Endothelial cell of umbilical vein (primary cell): ENCODE results near the gene MDFI. TPM values are rescaled to one million over a fixed set of nuclear protein-coding genes. Genes with fewer than 3 reads are reported as not detected.

Experiments
- BruUV-seq: library from RNA; stranded (reverse); fragments of 400-500 nt; replicated peaks from 2 replicates; lab custom pipeline; 2021; lab: Mats Ljungman, UMichigan
- CTCF ChIA-PET: fragments of 300-600, 350-600 bp; sonication (Branson Sonifier 250); formaldehyde crosslinking; loops from one replicate; lab custom pipeline; 2021; ENCODE audit warnings: antibody characterized with exemption, inconsistent platforms; lab: Charles Lee
- POLR2A ChIA-PET: fragments of 300-600, 350-600 bp; sonication (Branson Sonifier 250); formaldehyde crosslinking; loops from one replicate; lab custom pipeline; 2021; ENCODE audit warnings: antibody characterized with exemption, inconsistent platforms; lab: Charles Lee
- DNase-seq: peaks from one replicate; pipeline ENCODE4 v3.0.0-alpha.2; 2011; ENCODE audit warnings: low read depth, low spot score
- FAIRE-seq: peaks from 2 replicates; lab custom pipeline; 2011; peaks lifted over from hg19 to GRCh38; lab: Jason Lieb, UNC
- H2AFZ ChIP-seq: 2 replicates; pipeline ENCODE4 v1.6.0; 2012; ENCODE audit warnings: low read depth, low read length, control low read depth, inconsistent platforms
- H3K27ac ChIP-seq: 2 replicates; pipeline ENCODE4 v1.5.1; 2011; ENCODE audit warnings: low read depth, mild to moderate bottlenecking, control low read depth, low read length, moderate library complexity; ENCODE audit not compliant: insufficient read depth
- H3K27me3 ChIP-seq, 2 experiments: 2 replicates each; pipeline versions ENCODE4 v1.6.0 to v1.6.1; 2011; ENCODE audit warnings: low read length in 2 of 2, mixed read lengths in 1 of 2; ENCODE audit not compliant: control insufficient read depth in 2 of 2, insufficient read depth in 2 of 2
- H3K36me3 ChIP-seq, 2 experiments: 2 replicates in 1 of 2; 3 replicates in 1 of 2; pipeline ENCODE4 v1.5.1; 2011; ENCODE audit warnings: low read length in 2 of 2, mild to moderate bottlenecking in 1 of 2, moderate library complexity in 1 of 2; ENCODE audit not compliant: control insufficient read depth in 2 of 2, insufficient read depth in 2 of 2; ENCODE audit errors: extremely low read depth in 1 of 2
- H3K4me1 ChIP-seq: 3 replicates; pipeline ENCODE4 v1.5.1; 2011; ENCODE audit warnings: mild to moderate bottlenecking, low read length; ENCODE audit not compliant: control insufficient read depth, insufficient read depth; ENCODE audit errors: extremely low read depth
- H3K4me2 ChIP-seq: 2 replicates; pipeline ENCODE4 v1.6.1; 2011; ENCODE audit warnings: low read length, control low read depth, mixed read lengths; ENCODE audit not compliant: insufficient read depth
- H3K4me3 ChIP-seq, 3 experiments: fragments of 200-600 bp in 1 of 3; sonication (generic), shearing (Covaris generic) in 1 of 3; replicated peaks in 1 of 3; 2 replicates each; pipeline ENCODE4 v1.5.1; 2011 to 2016; ENCODE audit warnings: control low read depth in 3 of 3, low read length in 3 of 3, mild to moderate bottlenecking in 2 of 3, inconsistent platforms in 1 of 3, low read depth in 1 of 3, moderate library complexity in 1 of 3; ENCODE audit not compliant: insufficient read depth in 1 of 3
- H3K79me2 ChIP-seq: 2 replicates; pipeline ENCODE4 v1.6.0; 2012; ENCODE audit warnings: low read length, inconsistent platforms; ENCODE audit not compliant: control insufficient read depth, insufficient read depth
- H3K9ac ChIP-seq: replicated peaks from 2 replicates; pipeline ENCODE3; 2011; ENCODE audit warnings: low read length, control low read depth; ENCODE audit not compliant: insufficient read depth; ENCODE audit errors: extremely low read depth
- H3K9me1 ChIP-seq: replicated peaks from 3 replicates; pipeline ENCODE4 v1.6.0; 2011; ENCODE audit warnings: mild to moderate bottlenecking, low read length; ENCODE audit not compliant: control insufficient read depth, insufficient read depth; ENCODE audit errors: extremely low read depth
- H3K9me3 ChIP-seq: replicated peaks from 2 replicates; pipeline ENCODE4 v1.5.1; 2012; ENCODE audit warnings: low read length, inconsistent platforms; ENCODE audit not compliant: control insufficient read depth, insufficient read depth
- H4K20me1 ChIP-seq: replicated peaks from 2 replicates; pipeline ENCODE3; 2011; ENCODE audit warnings: mild to moderate bottlenecking, low read length; ENCODE audit not compliant: control insufficient read depth, insufficient read depth; ENCODE audit errors: extremely low read depth
- CTCF ChIP-seq, 2 donors: IDR thresholded peaks; 1 replicate in 1 of 2; 2 replicates in 1 of 2; pipeline ENCODE4 v1.5.1; 2011; ENCODE audit warnings: low read length in 2 of 2, mild to moderate bottlenecking in 2 of 2, moderate library complexity in 2 of 2, control low read depth in 1 of 2, inconsistent platforms in 1 of 2, low read depth in 1 of 2; ENCODE audit not compliant: insufficient read depth in 1 of 2; ENCODE audit errors: extremely low read depth in 1 of 2
- FOS ChIP-seq: IDR thresholded peaks from 2 replicates; pipeline ENCODE4 v1.6.1; 2011; ENCODE audit warnings: mild to moderate bottlenecking, low read length, moderate library complexity, borderline replicate concordance; ENCODE audit not compliant: insufficient read depth
- GATA2 ChIP-seq: IDR thresholded peaks from 2 replicates; pipeline ENCODE4 v1.7.0; 2011; ENCODE audit warnings: low read depth, mild to moderate bottlenecking, moderate library complexity, mixed read lengths, low read length; ENCODE audit not compliant: insufficient read length, insufficient read depth
- JUN ChIP-seq: IDR thresholded peaks from 2 replicates; pipeline ENCODE4 v1.6.1; 2011; ENCODE audit warnings: borderline replicate concordance, low read depth; ENCODE audit not compliant: insufficient read length, insufficient read depth
- MAX ChIP-seq: IDR thresholded peaks from 2 replicates; pipeline ENCODE4 v1.6.1; 2011; ENCODE audit not compliant: insufficient read depth, insufficient read length
- MYC ChIP-seq: IDR thresholded peaks from one replicate; pipeline ENCODE4 v1.6.1; 2011; ENCODE audit warnings: mild to moderate bottlenecking, low read depth, low read length
- POLR2AphosphoS5 ChIP-seq: IDR thresholded peaks from 2 replicates; pipeline ENCODE4 v1.6.1; 2012; ENCODE audit warnings: low read depth, mild to moderate bottlenecking, control low read depth, low read length, moderate library complexity; ENCODE audit not compliant: insufficient read depth
- dilution Hi-C: fragments of 300-500 bp; cut with MboI; formaldehyde crosslinking; loops from one replicate; pipeline ENCODE4 v1.15.0; 2019; ENCODE audit warnings: low sequenced_read_pairs; ENCODE audit not compliant: extremely low pct_ligation_motif_present
- intact Hi-C: fragments of 100-400 bp; cut with micrococcal nuclease; formaldehyde crosslinking; loops from one replicate; pipeline ENCODE4 v1.10.0; 2022
- polyA plus RNA-seq, 4 experiments: library from polyadenylated mRNA; depleted of rRNA in 3 of 4; stranded (reverse) in 3 of 4; unstranded in 1 of 4; fragments of >200 nt; gene quantifications; 2 replicates each; pipeline versions ENCODE4 v1.2.1 to v1.2.3, GENCODE V29; 2011 to 2012; ENCODE audit warnings: missing spikeins in 1 of 4
- total RNA-seq: library from RNA; stranded (reverse); gene quantifications from 2 replicates; pipeline ENCODE4 v1.2.3, GENCODE V29; 2021

MDFI gene
- total and polyA plus RNA-seq, 2 donors (not counting 3 experiments of a cell fraction or from before 2014, with no cell fraction given) = 32.4 to 74.1 TPM

GRCh38 chr6:41691426-41692079 lies 53.3 kb downstream of the MDFI start:
- CTCF ChIA-PET = interaction anchor here (1.2 kb wide), 1 partner anchor 89 kb away, joined by 5 read pairs; no protein-coding TSS in a partner anchor
- FAIRE-seq = no peak
- no TSS peak for BruUV-seq

More at GRCh38 chr6:41691426-41692079, 53.3 kb downstream of the MDFI start:
- intact Hi-C loops = no loop called here
- Histone ChIP-seq H3K36me3 (no peaks in the 10 kb centered on the region), H3K9me3 (no peaks in the 10 kb centered on the region), H3K79me2 (no peaks in the 10 kb centered on the region), H4K20me1 (no peaks in the 10 kb centered on the region), H3K27me3 (peaks cover 0 to 2% of the 10 kb centered on the region in 2 experiments), H3K4me1 (no peaks in the 10 kb centered on the region), H3K27ac (no peak overlapping the region), H3K9me1 (no peaks in the 10 kb centered on the region), H3K4me2 (no peak overlapping the region), H3K4me3 (no peak overlapping the region), H3K9ac (no peak overlapping the region), H2AFZ (no peak overlapping the region)
- dilution Hi-C loops = no loop called here
- POLR2A ChIA-PET = no interaction called here
- no peak for TF ChIP-seq GATA2
- TF ChIP-seq MYC = no peak
- no peak for TF ChIP-seq POLR2AphosphoS5
- TF ChIP-seq JUN = no peak
- TF ChIP-seq CTCF (IDR thresholded peaks at IDR 0.05; ENCODE audit: extremely low read depth in 1 of 2, insufficient read depth in 1 of 2, low read depth in 1 of 2, low read length in 2 of 2) = no peak
- no peak for TF ChIP-seq FOS
- no peak for TF ChIP-seq MAX
- DNase-seq = no peak
